A172 (cell line): ENCODE data around the gene OR5K2. TPM values are rescaled to one million over a fixed set of nuclear protein-coding genes. Genes with fewer than 3 reads are reported as not detected.

Experiments used
- DNase-seq: peaks from one replicate; pipeline ENCODE4 v3.0.0-alpha.2; 2015; ENCODE audit warnings: low spot score
- total RNA-seq: library from RNA; depleted of rRNA; stranded (reverse); fragments of >200 nt; shearing (Covaris generic); gene quantifications from 2 replicates; pipeline ENCODE4 v1.2.3, GENCODE V29; 2014; rRNA removed

The OR5K2 gene
- total RNA-seq, 1 experiment from 2014 or later: not detected

GRCh38 chr3:98522544-98523281 is 25.2 kb downstream of the OR5K2 start, which contains the start of gene CLDND1:
Gene CLDND1 (minus strand): TSS chr3:98522902. CDS start chr3:98521424, 1,478 bp downstream.
- DNase-seq: peak; percentile 94

DNA sequence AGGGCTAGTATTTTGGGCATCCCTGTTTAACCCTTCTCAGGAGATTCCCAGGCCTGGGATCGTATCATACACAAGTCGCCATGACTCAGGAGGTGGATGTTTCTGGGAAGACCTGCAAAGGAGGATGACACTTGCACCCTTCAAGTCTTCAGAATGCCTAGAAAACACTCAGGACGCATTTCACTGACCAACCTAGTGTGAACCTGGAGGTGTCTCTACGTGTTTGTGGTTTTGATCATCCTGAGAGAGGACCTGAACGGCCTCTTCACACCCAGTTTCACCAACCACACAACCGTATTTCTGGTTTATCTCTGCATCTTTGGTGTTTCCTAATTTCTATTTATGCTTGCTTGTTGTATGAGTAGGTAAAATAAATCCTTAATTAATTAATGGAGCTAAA is 28.0 kb downstream of the OR5K2 start:
- no peak for DNase-seq

GRCh38 chr3:98528474-98529346 is 31.2 kb downstream of the OR5K2 start:
- no peak for DNase-seq

- DNase-seq: no peak
Measured at GRCh38 chr3:98529856-98530459, 32.5 kb downstream of the OR5K2 start.

DNA sequence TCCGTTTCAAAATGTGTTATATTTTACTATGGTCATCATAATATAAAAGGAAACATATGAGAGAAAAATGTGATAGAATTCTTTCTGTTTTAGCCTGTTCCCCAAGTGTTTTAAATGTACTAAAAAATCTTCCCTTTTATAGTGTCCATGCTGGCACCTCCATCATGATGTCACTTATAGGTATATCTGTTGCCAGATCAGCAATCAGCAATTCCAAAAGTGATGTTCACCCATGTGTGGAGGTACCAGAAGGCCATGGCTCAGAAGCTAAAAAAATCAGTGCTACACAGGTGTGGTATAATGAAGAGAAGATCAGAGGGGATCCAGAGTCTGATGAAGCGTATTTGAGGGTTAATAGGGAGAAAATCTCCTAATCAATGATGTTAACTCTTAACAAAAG is 33.2 kb downstream of the OR5K2 start:
- no peak for DNase-seq

- no peak for DNase-seq
Measured at GRCh38 chr3:98531622-98532274, 34.3 kb downstream of the OR5K2 start, which contains the start of gene GPR15. Gene GPR15 (plus strand): TSS chr3:98531978. CDS start chr3:98532034, 56 bp downstream.

DNA sequence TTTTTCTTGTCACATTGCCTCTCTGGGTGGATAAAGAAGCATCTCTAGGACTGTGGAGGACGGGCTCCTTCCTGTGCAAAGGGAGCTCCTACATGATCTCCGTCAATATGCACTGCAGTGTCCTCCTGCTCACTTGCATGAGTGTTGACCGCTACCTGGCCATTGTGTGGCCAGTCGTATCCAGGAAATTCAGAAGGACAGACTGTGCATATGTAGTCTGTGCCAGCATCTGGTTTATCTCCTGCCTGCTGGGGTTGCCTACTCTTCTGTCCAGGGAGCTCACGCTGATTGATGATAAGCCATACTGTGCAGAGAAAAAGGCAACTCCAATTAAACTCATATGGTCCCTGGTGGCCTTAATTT is 34.8 kb downstream of the OR5K2 start:
- DNase-seq: no peak

DNA sequence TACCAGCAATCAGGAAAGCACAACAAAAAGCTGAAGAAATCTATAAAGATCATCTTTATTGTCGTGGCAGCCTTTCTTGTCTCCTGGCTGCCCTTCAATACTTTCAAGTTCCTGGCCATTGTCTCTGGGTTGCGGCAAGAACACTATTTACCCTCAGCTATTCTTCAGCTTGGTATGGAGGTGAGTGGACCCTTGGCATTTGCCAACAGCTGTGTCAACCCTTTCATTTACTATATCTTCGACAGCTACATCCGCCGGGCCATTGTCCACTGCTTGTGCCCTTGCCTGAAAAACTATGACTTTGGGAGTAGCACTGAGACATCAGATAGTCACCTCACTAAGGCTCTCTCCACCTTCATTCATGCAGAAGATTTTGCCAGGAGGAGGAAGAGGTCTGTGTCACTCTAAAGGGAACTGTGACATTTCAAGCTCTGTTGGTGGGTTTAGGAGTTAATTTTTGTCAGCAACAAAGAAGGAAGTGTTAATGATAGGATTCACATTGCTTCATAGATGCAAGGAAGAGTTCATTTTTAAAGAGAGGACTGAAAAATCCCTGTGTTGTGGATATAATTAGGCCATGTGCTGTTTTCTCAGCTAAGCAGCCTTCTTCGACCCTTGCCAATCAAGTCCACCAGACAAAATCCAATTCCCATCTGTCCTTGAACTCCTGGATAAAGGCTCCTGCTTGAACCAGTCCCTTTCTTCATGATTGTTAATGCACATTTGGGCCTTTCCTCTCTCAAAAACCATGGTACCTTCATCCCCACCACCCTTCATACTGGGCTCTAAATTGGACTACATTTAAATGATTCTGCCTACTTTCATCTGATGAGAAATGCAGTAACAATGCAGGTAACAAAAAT is 35.5 kb downstream of the OR5K2 start:
- no peak for DNase-seq

- no peak for DNase-seq
Measured at GRCh38 chr3:98534168-98534567, 36.7 kb downstream of the OR5K2 start.

GRCh38 chr3:98534734-98535133 is 37.3 kb downstream of the OR5K2 start:
- DNase-seq: no peak

DNA sequence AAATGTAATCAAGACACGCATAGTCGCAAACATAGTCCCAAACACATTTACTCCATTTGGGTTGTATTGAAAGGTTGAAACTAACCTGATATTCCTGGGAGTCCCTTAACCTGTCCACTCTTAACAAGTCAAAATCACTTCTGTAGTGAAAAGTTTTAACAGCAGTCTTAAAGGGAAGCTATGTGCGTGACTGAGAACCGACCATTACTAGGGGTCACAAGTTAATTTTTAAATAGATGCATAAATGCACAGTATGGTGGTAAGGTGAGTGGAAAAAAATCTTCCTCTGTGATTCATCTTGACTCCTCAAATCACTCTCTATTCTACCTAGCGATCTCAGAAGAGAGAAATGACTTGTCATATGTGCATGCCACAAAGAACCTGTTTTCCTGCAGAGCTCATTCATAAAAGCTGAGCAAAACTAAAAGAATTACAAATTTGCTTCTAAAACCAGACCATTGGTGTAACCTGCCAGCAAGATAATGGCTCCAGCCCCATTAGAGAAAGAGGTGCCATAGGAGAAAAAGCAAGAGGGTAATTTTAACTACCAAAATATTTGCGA is 39.1 kb downstream of the OR5K2 start:
- no peak for DNase-seq

DNA sequence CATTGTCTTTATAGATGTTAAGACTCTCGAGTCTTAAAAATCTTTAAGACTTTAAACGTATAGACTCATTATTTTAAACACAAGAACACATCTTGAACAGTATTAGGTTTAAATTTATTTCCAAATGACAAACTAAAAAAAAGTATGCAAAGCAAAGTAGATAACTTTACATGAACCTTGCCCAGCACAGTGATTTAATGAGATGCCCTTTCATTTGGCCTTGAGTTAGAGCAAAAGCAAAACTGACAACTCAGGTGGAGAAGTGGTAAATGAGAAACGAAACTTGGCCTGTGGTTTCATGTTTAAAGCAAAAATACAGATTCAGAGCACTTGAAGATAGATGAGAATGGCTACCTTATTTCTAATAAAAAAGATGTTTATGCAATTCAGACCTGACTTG is 42.9 kb downstream of the OR5K2 start:
- DNase-seq: no peak

- no peak for DNase-seq
Measured at GRCh38 chr3:98541695-98542094, 44.2 kb downstream of the OR5K2 start.

DNA sequence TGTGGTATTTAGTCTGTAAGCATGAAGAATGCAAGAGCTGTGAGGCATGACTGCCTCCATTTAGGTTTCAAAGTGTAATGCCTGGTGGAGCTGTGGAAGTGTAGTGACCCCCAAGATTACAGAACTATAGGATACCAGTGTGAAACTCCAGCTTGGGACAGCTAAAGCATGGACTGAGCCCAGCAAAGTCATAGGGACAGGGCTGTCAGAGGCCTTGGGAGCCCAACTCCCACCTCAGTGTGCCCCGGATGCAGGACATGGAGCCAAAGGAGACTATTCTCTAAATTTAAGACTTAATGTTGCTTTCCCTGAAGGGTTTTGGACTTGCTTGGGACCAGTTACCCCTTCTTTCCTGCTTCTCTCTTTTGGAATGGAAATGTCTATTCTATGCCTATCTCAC is 45.1 kb downstream of the OR5K2 start:
- DNase-seq: no peak

DNA sequence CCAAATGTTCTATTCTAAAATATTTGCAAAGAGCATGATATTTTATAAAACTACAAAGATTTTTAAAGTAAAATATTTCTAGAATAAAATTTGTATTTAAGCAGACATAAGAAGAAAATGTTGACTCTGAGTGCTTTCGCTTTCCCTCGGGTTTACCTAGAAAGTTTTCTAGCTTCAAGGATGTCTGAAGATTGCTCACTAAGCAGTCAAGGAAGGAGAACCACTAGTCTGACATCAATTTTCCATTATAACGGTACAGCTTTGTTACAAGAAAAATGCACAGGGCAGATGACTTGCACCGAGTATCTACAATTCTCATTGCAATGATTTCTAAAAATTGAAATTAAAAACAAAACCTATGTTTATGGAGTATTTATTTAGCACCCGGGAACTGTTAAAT is 48.5 kb downstream of the OR5K2 start:
- DNase-seq: no peak

Other genes with a start within 250 kb of the OR5K2 start
- gene OR5H6, start 233.4 kb upstream of the OR5K2 start, total RNA-seq: not detected in 2 replicates
- gene OR5H2, start 215.2 kb upstream of the OR5K2 start, total RNA-seq: not detected in 2 replicates
- not detected in 2 replicates for gene OR5K4, start 143.8 kb upstream of the OR5K2 start, total RNA-seq
- not detected in 2 replicates for gene OR5K3, start 107.0 kb upstream of the OR5K2 start, total RNA-seq
- gene OR5K1, start 34.5 kb upstream of the OR5K2 start, total RNA-seq: not detected in 2 replicates
- 140 and 166 TPM in 2 replicates for gene CLDND1, start 25.2 kb downstream of the OR5K2 start, total RNA-seq
- gene GPR15, start 34.3 kb downstream of the OR5K2 start, total RNA-seq: not detected in 2 replicates
- 37.1 and 41.3 TPM in 2 replicates for gene CPOX, start 95.9 kb downstream of the OR5K2 start, total RNA-seq